Right lobe of liver (tissue), 4 donors: ENCODE results near the gene TPSD1.

Source experiments
- POLR2A ChIP-seq: fragments of 450-650 bp; IDR thresholded peaks from one replicate; pipeline ENCODE4 v1.6.1; 2017; ENCODE audit warnings: antibody characterized with exemption, mild to moderate bottlenecking
- TF ChIP-seq, protein P1 (sequence below), 4 donors: fragments of 200-600 bp in 3 of 4; fragments of 450-650 bp in 1 of 4; IDR thresholded peaks; one replicate each; pipeline versions ENCODE4 v1.5.1 to v1.8.0; 2016 to 2022; ENCODE audit warnings: antibody characterized with exemption in 4 of 4, mild to moderate bottlenecking in 2 of 4
- donor health status: DM: no; HTN: no; CAD: no.
- donor health status: DM: no; HTN: no; CAD: no.
- donor health status: DM: no; HTN: yes; CAD: no.

DNA sequence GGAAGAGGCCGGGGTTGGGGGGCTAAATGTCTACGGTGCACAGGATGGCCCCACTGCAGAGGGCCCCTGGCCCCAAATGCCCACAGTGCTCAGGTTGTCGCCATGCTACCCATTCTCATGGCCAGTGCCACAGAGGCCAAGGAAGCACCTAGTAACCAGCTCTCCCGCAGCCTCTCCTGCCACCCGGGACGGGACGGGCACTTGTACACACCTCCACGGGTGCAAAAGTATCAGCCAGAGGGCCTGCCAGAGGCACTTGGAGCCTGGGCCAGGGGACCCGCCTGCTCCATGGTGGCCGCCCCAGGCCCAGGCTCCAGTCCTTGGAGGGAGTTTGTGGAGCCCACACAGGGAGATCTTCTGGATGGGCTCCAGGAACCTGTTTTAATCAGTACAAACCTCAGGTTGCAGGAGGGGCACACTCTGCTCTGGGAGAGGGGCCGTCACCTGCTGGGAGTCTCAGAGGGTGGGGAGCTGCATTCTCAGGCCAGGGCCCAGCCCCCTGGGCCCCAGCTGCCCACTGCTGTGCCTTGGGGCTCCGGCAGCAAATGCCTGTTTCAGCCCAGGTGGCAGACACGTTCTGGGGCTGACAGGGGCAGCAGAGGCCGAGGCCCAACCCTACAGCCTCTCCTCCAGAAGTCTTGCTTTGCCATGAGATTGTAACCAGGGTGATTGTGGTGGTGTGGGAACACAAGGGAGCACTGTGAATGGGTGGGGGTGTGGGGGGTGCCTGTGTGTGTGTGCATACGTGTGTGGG lies 7.9 kb downstream of the TPSD1 start:
- TF ChIP-seq, protein P1, sequence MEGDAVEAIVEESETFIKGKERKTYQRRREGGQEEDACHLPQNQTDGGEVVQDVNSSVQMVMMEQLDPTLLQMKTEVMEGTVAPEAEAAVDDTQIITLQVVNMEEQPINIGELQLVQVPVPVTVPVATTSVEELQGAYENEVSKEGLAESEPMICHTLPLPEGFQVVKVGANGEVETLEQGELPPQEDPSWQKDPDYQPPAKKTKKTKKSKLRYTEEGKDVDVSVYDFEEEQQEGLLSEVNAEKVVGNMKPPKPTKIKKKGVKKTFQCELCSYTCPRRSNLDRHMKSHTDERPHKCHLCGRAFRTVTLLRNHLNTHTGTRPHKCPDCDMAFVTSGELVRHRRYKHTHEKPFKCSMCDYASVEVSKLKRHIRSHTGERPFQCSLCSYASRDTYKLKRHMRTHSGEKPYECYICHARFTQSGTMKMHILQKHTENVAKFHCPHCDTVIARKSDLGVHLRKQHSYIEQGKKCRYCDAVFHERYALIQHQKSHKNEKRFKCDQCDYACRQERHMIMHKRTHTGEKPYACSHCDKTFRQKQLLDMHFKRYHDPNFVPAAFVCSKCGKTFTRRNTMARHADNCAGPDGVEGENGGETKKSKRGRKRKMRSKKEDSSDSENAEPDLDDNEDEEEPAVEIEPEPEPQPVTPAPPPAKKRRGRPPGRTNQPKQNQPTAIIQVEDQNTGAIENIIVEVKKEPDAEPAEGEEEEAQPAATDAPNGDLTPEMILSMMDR (IDR thresholded peaks at IDR 0.05): no peak
- no peak for TF ChIP-seq POLR2A
